Middle frontal gyrus (tissue), 1 donor: ENCODE data around the gene CASP4.

ENCODE experiments used
- DNase-seq: peaks from one replicate; pipeline ENCODE4 v3.0.0-alpha.2; 2015; ENCODE audit warnings: low spot score; ENCODE audit errors: extremely low spot score

The CASP4 gene

DNA sequence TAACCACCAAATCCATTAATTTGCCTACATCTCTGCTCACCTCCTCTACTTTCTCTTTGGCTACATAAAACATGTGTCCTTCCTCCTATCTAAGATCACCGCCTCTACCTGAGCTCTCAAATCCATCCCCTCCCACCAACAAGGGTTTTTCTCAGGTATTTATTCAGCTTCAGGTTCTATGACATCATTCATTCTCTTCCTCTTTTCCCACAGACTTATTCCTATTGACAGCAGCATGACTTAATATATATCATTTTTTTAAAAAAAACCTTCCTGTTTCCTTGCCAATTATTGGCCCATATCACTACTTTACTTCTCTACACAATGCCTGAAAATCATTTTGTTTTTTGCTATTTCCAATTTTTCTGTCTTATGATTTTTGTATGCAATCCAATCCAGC lies 74.5 kb downstream of the CASP4 start:
- no peak for DNase-seq
